ENCODE results near the gene APLP1.
"Not testable (repeated sequence)": the region's sequence is repeated elsewhere in the genome, so short reads cannot be mapped to it uniquely, and the experiment has no call there.

Gene APLP1

GRCh38 chr19:35862528-35862927 lies 5.8 kb upstream of the APLP1 start:
- no peak overlapping the region for H3K27ac Mint-ChIP-seq
- DNase-seq (no peak), ATAC-seq (no peak)
- H3K36me3 Mint-ChIP-seq (ENCODE audit: low read depth): no peaks in the 10 kb centered on the region
- H3K4me1 Mint-ChIP-seq: peaks cover under 1% of the 10 kb centered on the region
- H3K27me3 Mint-ChIP-seq: peaks cover 59% of the 10 kb centered on the region
- no peaks in the 10 kb centered on the region for H3K9me3 Mint-ChIP-seq
- no peak overlapping the region for H3K4me3 Mint-ChIP-seq

GRCh38 chr19:35863018-35863417 lies 5.4 kb upstream of the APLP1 start:
- Mint-ChIP-seq H3K4me3 (no peak overlapping the region), H3K27ac (no peak overlapping the region), H3K4me1 (peaks cover 1% of the 10 kb centered on the region), H3K27me3 (peaks cover 59% of the 10 kb centered on the region), H3K36me3 (ENCODE audit: low read depth) (no peaks in the 10 kb centered on the region), H3K9me3 (no peaks in the 10 kb centered on the region)
- no peak for DNase-seq
- ATAC-seq: no peak

- peak overlapping the region; percentile 61 for H3K4me3 Mint-ChIP-seq
These were observed 501 bp downstream of the APLP1 start for GRCh38 chr19:35868823-35869326.

GRCh38 chr19:35869327-35870123 lies 1.2 kb downstream of the APLP1 start:
- Mint-ChIP-seq H3K4me3 (peak overlapping the region; percentile 61), H3K27ac (no peak overlapping the region), H3K4me1 (peaks cover 16% of the 10 kb centered on the region), H3K9me3 (no peaks in the 10 kb centered on the region), H3K27me3 (peaks cover 45% of the 10 kb centered on the region), H3K36me3 (ENCODE audit: low read depth) (no peaks in the 10 kb centered on the region)
- DNase-seq: peak; percentile 87
- peak; percentile 85 for ATAC-seq

More at GRCh38 chr19:35868823-35869326, 501 bp downstream of the APLP1 start:
- no peak for DNase-seq
- ATAC-seq: no peak
- Mint-ChIP-seq H3K4me1 (peaks cover 16% of the 10 kb centered on the region), H3K27me3 (peaks cover 45% of the 10 kb centered on the region), H3K9me3 (no peaks in the 10 kb centered on the region), H3K27ac (no peak overlapping the region), H3K36me3 (ENCODE audit: low read depth) (no peaks in the 10 kb centered on the region)

- H3K27ac Mint-ChIP-seq; DNase-seq; H3K36me3 Mint-ChIP-seq (ENCODE audit: low read depth); ATAC-seq; H3K9me3 Mint-ChIP-seq: not testable (repeated sequence)
- peak overlapping the region; percentile 60 for H3K4me3 Mint-ChIP-seq
- H3K27me3 Mint-ChIP-seq: peaks cover 45% of the 10 kb centered on the region
- peaks cover 16% of the 10 kb centered on the region for H3K4me1 Mint-ChIP-seq
These were observed 1.9 kb downstream of the APLP1 start for GRCh38 chr19:35870124-35870736.

- Mint-ChIP-seq H3K4me3 (no peak overlapping the region), H3K4me1 (peaks cover 16% of the 10 kb centered on the region), H3K9me3 (no peaks in the 10 kb centered on the region), H3K36me3 (ENCODE audit: low read depth) (no peaks in the 10 kb centered on the region), H3K27ac (no peak overlapping the region), H3K27me3 (peaks cover 41% of the 10 kb centered on the region)
- ATAC-seq: no peak
- no peak for DNase-seq
These were observed 2.4 kb downstream of the APLP1 start for GRCh38 chr19:35870798-35871197.

GRCh38 chr19:35871611-35872010 lies 3.2 kb downstream of the APLP1 start:
- H3K4me1 Mint-ChIP-seq: peaks cover 16% of the 10 kb centered on the region
- no peak overlapping the region for H3K4me3 Mint-ChIP-seq
- no peak for ATAC-seq
- H3K27ac Mint-ChIP-seq: no peak overlapping the region
- no peak for DNase-seq
- H3K9me3 Mint-ChIP-seq: no peaks in the 10 kb centered on the region
- H3K27me3 Mint-ChIP-seq: peaks cover 44% of the 10 kb centered on the region
- no peaks in the 10 kb centered on the region for H3K36me3 Mint-ChIP-seq (ENCODE audit: low read depth)

- Mint-ChIP-seq H3K4me1 (peaks cover 16% of the 10 kb centered on the region), H3K27me3 (peaks cover 42% of the 10 kb centered on the region), H3K36me3 (ENCODE audit: low read depth) (no peaks in the 10 kb centered on the region), H3K27ac (no peak overlapping the region), H3K9me3 (no peaks in the 10 kb centered on the region), H3K4me3 (no peak overlapping the region)
- no peak for ATAC-seq
- DNase-seq: no peak
These were observed 3.8 kb downstream of the APLP1 start for GRCh38 chr19:35872180-35872579.

GRCh38 chr19:35874392-35874930 lies 6.1 kb downstream of the APLP1 start:
- peaks cover 8% of the 10 kb centered on the region for H3K4me1 Mint-ChIP-seq
- ATAC-seq (no peak), DNase-seq (no peak)
- H3K36me3 Mint-ChIP-seq (ENCODE audit: low read depth): no peaks in the 10 kb centered on the region
- no peak overlapping the region for H3K27ac Mint-ChIP-seq
- H3K4me3 Mint-ChIP-seq: no peak overlapping the region
- H3K27me3 Mint-ChIP-seq: peaks cover 36% of the 10 kb centered on the region
- no peaks in the 10 kb centered on the region for H3K9me3 Mint-ChIP-seq

GRCh38 chr19:35879068-35879467 lies 10.7 kb downstream of the APLP1 start:
- peaks cover 21% of the 10 kb centered on the region for H3K27me3 Mint-ChIP-seq
- no peaks in the 10 kb centered on the region for H3K36me3 Mint-ChIP-seq (ENCODE audit: low read depth)
- H3K9me3 Mint-ChIP-seq: no peaks in the 10 kb centered on the region
- ATAC-seq (no peak), DNase-seq (no peak)
- H3K27ac Mint-ChIP-seq: no peak overlapping the region
- H3K4me1 Mint-ChIP-seq: peaks cover 4% of the 10 kb centered on the region
- H3K4me3 Mint-ChIP-seq: no peak overlapping the region

GRCh38 chr19:35879770-35880317 lies 11.5 kb downstream of the APLP1 start:
- H3K36me3 Mint-ChIP-seq (ENCODE audit: low read depth): no peaks in the 10 kb centered on the region
- H3K4me1 Mint-ChIP-seq: peaks cover 4% of the 10 kb centered on the region
- DNase-seq (peak; percentile 91), ATAC-seq (peak; percentile 72)
- H3K9me3 Mint-ChIP-seq: no peaks in the 10 kb centered on the region
- H3K27ac Mint-ChIP-seq: no peak overlapping the region
- H3K27me3 Mint-ChIP-seq: peaks cover 21% of the 10 kb centered on the region
- H3K4me3 Mint-ChIP-seq: no peak overlapping the region

GRCh38 chr19:35882114-35882832 lies 13.9 kb downstream of the APLP1 start:
- peaks cover 4% of the 10 kb centered on the region for H3K4me1 Mint-ChIP-seq
- H3K27ac Mint-ChIP-seq: no peak overlapping the region
- no peak overlapping the region for H3K4me3 Mint-ChIP-seq
- peaks cover 16% of the 10 kb centered on the region for H3K27me3 Mint-ChIP-seq
- DNase-seq (no peak), ATAC-seq (no peak)
- peaks cover 5% of the 10 kb centered on the region for H3K36me3 Mint-ChIP-seq (ENCODE audit: low read depth)
- H3K9me3 Mint-ChIP-seq: no peaks in the 10 kb centered on the region

- DNase-seq: no peak
- Mint-ChIP-seq H3K9me3 (no peaks in the 10 kb centered on the region), H3K27me3 (peaks cover 9% of the 10 kb centered on the region), H3K36me3 (ENCODE audit: low read depth) (peaks cover 20% of the 10 kb centered on the region), H3K4me3 (no peak overlapping the region), H3K4me1 (peaks cover 4% of the 10 kb centered on the region), H3K27ac (no peak overlapping the region)
- no peak for ATAC-seq
These were observed 15.5 kb downstream of the APLP1 start for GRCh38 chr19:35883882-35884281.

GRCh38 chr19:35885225-35885738 lies 16.9 kb downstream of the APLP1 start:
- no peaks in the 10 kb centered on the region for H3K27me3 Mint-ChIP-seq
- DNase-seq (no peak), ATAC-seq (no peak)
- no peaks in the 10 kb centered on the region for H3K9me3 Mint-ChIP-seq
- peaks cover 30% of the 10 kb centered on the region for H3K36me3 Mint-ChIP-seq (ENCODE audit: low read depth)
- H3K4me3 Mint-ChIP-seq: no peak overlapping the region
- H3K4me1 Mint-ChIP-seq: no peaks in the 10 kb centered on the region
- H3K27ac Mint-ChIP-seq: peak overlapping the region; percentile 23
